H1 (cell line): ENCODE results near the gene PITRM1. TPM values are rescaled to one million over a fixed set of nuclear protein-coding genes. Genes with fewer than 3 reads are reported as not detected.

Source experiments
- CTCF ChIA-PET: fragments of 300-600 bp; sonication (Branson Sonifier 250); formaldehyde crosslinking; loops from one replicate; lab custom pipeline; 2021; ENCODE audit not compliant: partially characterized antibody; lab: Charles Lee
- POLR2A ChIA-PET: fragments of 300-600 bp; sonication (Branson Sonifier 250); formaldehyde crosslinking; loops from one replicate; lab custom pipeline; 2021; ENCODE audit warnings: inconsistent platforms; ENCODE audit not compliant: partially characterized antibody; lab: Charles Lee
- DNase-seq, 2 experiments: peaks; one replicate each; pipeline versions ENCODE4 v3.0.0 to v3.0.0-alpha.2; 2010 to 2022; ENCODE audit warnings: low spot score in 2 of 2, low read depth in 1 of 2, mixed read lengths in 1 of 2
- FAIRE-seq: peaks from 2 replicates; lab custom pipeline; 2011; peaks lifted over from hg19 to GRCh38; lab: Jason Lieb, UNC
- H2AFZ ChIP-seq: 2 replicates; pipeline ENCODE4 v1.8.1; 2012; ENCODE audit warnings: low read length, inconsistent platforms
- H2AK5ac ChIP-seq: 2 replicates; pipeline ENCODE4 v1.6.1; 2013; ENCODE audit warnings: low read depth, low read length
- H2BK120ac ChIP-seq: replicated peaks from 2 replicates; pipeline ENCODE3; 2013; ENCODE audit warnings: low read depth, low read length, inconsistent platforms
- H2BK12ac ChIP-seq: 2 replicates; pipeline ENCODE4 v1.6.1; 2013; ENCODE audit warnings: low read depth, low read length
- H2BK15ac ChIP-seq: 2 replicates; pipeline ENCODE4 v1.6.1; 2013; ENCODE audit warnings: low read length
- H2BK20ac ChIP-seq: 2 replicates; pipeline ENCODE4 v1.6.1; 2013; ENCODE audit warnings: low read length
- H2BK5ac ChIP-seq: 2 replicates; pipeline ENCODE4 v1.6.1; 2013; ENCODE audit warnings: low read depth, low read length
- H3K14ac ChIP-seq: 2 replicates; pipeline ENCODE4 v1.6.1; 2013; ENCODE audit warnings: inconsistent platforms; ENCODE audit not compliant: insufficient read length
- H3K18ac ChIP-seq: 2 replicates; pipeline ENCODE4 v1.6.1; 2013; ENCODE audit warnings: low read length; ENCODE audit errors: extremely low read depth
- H3K23ac ChIP-seq: 2 replicates; pipeline ENCODE4 v1.6.1; 2013; ENCODE audit warnings: inconsistent platforms; ENCODE audit not compliant: insufficient read length
- H3K23me2 ChIP-seq: 2 replicates; pipeline ENCODE4 v1.6.1; 2013; ENCODE audit warnings: low read depth, low read length
- H3K27ac ChIP-seq: 2 replicates; pipeline ENCODE4 v1.6.1; 2011; ENCODE audit warnings: low read depth, low read length, inconsistent platforms
- H3K27me3 ChIP-seq, 4 experiments: replicated peaks in 1 of 4; 1 replicate in 1 of 4; 2 replicates in 3 of 4; pipeline versions ENCODE4 v1.6.1 to v1.8.1; 2011 to 2013; ENCODE audit warnings: low read length in 3 of 4, mild to moderate bottlenecking in 3 of 4, inconsistent platforms in 2 of 4, mixed read lengths in 2 of 4, moderate library complexity in 1 of 4; ENCODE audit not compliant: control insufficient read depth in 3 of 4, insufficient read depth in 3 of 4; ENCODE audit errors: extremely low read depth in 1 of 4
- H3K36me3 ChIP-seq, 4 experiments: 2 replicates each; pipeline versions ENCODE4 v1.6.1 to v1.8.1; 2011 to 2013; ENCODE audit warnings: mild to moderate bottlenecking in 4 of 4, low read length in 3 of 4, moderate library complexity in 2 of 4, control low read depth in 1 of 4, inconsistent platforms in 1 of 4; ENCODE audit not compliant: insufficient read depth in 4 of 4, control insufficient read depth in 2 of 4
- H3K4ac ChIP-seq: replicated peaks from 2 replicates; pipeline ENCODE3; 2013; ENCODE audit warnings: low read length, low read depth, mixed read lengths, inconsistent platforms; ENCODE audit not compliant: insufficient read length
- H3K4me1 ChIP-seq, 4 experiments: replicated peaks in 1 of 4; 1 replicate in 1 of 4; 2 replicates in 3 of 4; pipeline versions ENCODE4 v1.6.1 to v1.8.1; 2011 to 2013; ENCODE audit warnings: low read length in 3 of 4, inconsistent platforms in 2 of 4, mixed read lengths in 1 of 4; ENCODE audit not compliant: insufficient read depth in 4 of 4, control insufficient read depth in 3 of 4
- H3K4me2 ChIP-seq, 2 experiments: 2 replicates each; pipeline versions ENCODE4 v1.6.1 to v1.8.1; 2011 to 2013; ENCODE audit warnings: low read depth in 2 of 2, low read length in 2 of 2, control low read depth in 1 of 2, inconsistent platforms in 1 of 2, mild to moderate bottlenecking in 1 of 2; ENCODE audit not compliant: insufficient read depth in 1 of 2
- H3K4me3 ChIP-seq, 4 experiments: fragments of 200-600, 300-600 bp in 1 of 4; sonication (generic), shearing (Covaris generic), sonication (Bioruptor Twin) in 1 of 4; 2 replicates each; pipeline versions ENCODE4 v1.5.1 to v1.8.1; 2011 to 2016; ENCODE audit warnings: low read length in 4 of 4, low read depth in 3 of 4, control low read depth in 2 of 4, inconsistent platforms in 2 of 4, mild to moderate bottlenecking in 2 of 4, mixed read lengths in 1 of 4, moderate library complexity in 1 of 4; ENCODE audit not compliant: insufficient read depth in 2 of 4; ENCODE audit errors: extremely low read depth in 1 of 4
- H3K56ac ChIP-seq: replicated peaks from 2 replicates; pipeline ENCODE3; 2013; ENCODE audit warnings: low read depth, mild to moderate bottlenecking, mixed read lengths, low read length, inconsistent platforms; ENCODE audit not compliant: insufficient read length
- H3K79me1 ChIP-seq: 2 replicates; pipeline ENCODE4 v1.6.1; 2013; ENCODE audit warnings: low read depth, low read length, control low read depth
- H3K79me2 ChIP-seq, 2 experiments: 2 replicates each; pipeline versions ENCODE4 v1.6.1 to v1.8.1; 2012 to 2013; ENCODE audit warnings: low read length in 2 of 2, mild to moderate bottlenecking in 2 of 2, inconsistent platforms in 1 of 2; ENCODE audit not compliant: insufficient read depth in 2 of 2, control insufficient read depth in 1 of 2
- H3K9ac ChIP-seq, 4 experiments: replicated peaks in 1 of 4; 1 replicate in 1 of 4; 2 replicates in 3 of 4; pipeline versions ENCODE4 v1.6.1 to v1.8.1; 2011 to 2013; ENCODE audit warnings: low read depth in 3 of 4, low read length in 3 of 4, control low read depth in 2 of 4, mild to moderate bottlenecking in 2 of 4, moderate library complexity in 2 of 4, inconsistent platforms in 1 of 4; ENCODE audit errors: extremely low read depth in 1 of 4
- H3K9me3 ChIP-seq, 2 experiments: 2 replicates each; pipeline versions ENCODE4 v1.6.1 to v1.8.1; 2012 to 2013; ENCODE audit warnings: mild to moderate bottlenecking in 2 of 2, moderate library complexity in 2 of 2, control low read depth in 1 of 2, inconsistent platforms in 1 of 2, low read depth in 1 of 2, low read length in 1 of 2, mixed read lengths in 1 of 2; ENCODE audit not compliant: insufficient read depth in 2 of 2
- H4K20me1 ChIP-seq, 2 experiments: replicated peaks in 1 of 2; 2 replicates each; pipeline versions ENCODE3 to v1.8.1; 2011 to 2013; ENCODE audit warnings: inconsistent platforms in 2 of 2, low read length in 2 of 2, mild to moderate bottlenecking in 1 of 2; ENCODE audit not compliant: insufficient read depth in 2 of 2, control insufficient read depth in 1 of 2
- H4K5ac ChIP-seq: 2 replicates; pipeline ENCODE4 v1.6.1; 2013; ENCODE audit warnings: low read length, low read depth, mixed read lengths, inconsistent platforms; ENCODE audit not compliant: insufficient read length
- H4K8ac ChIP-seq: 2 replicates; pipeline ENCODE4 v1.8.0; 2013; ENCODE audit warnings: mild to moderate bottlenecking, moderate library complexity, low read length, inconsistent platforms; ENCODE audit not compliant: insufficient read depth; ENCODE audit errors: extremely low read depth
- H4K91ac ChIP-seq: replicated peaks from 2 replicates; pipeline ENCODE3; 2013; ENCODE audit warnings: low read length, mixed read lengths, inconsistent platforms; ENCODE audit not compliant: insufficient read length
- CTBP2 ChIP-seq: IDR thresholded peaks from 2 replicates; pipeline ENCODE4 v1.7.0; 2011; ENCODE audit warnings: borderline replicate concordance, mild to moderate bottlenecking, moderate library complexity, mixed read lengths, low read length; ENCODE audit not compliant: insufficient read depth, insufficient read length
- GABPA ChIP-seq: IDR thresholded peaks from 2 replicates; pipeline ENCODE4 v1.6.1; 2011; ENCODE audit warnings: mild to moderate bottlenecking, low read length, moderate library complexity, borderline replicate concordance; ENCODE audit not compliant: insufficient read depth
- KDM5A ChIP-seq: fragments of 200-600 bp; IDR thresholded peaks from 2 replicates; pipeline ENCODE4 v1.7.1; 2012; ENCODE audit warnings: mild to moderate bottlenecking, low read length, inconsistent platforms, mixed read lengths
- POU5F1 ChIP-seq: IDR thresholded peaks from 2 replicates; pipeline ENCODE4 v1.6.1; 2011; ENCODE audit warnings: low read depth, mild to moderate bottlenecking, low read length, moderate library complexity
- RBBP5 ChIP-seq: IDR thresholded peaks from 2 replicates; pipeline ENCODE4 v1.7.1; 2012; ENCODE audit warnings: low read depth, mild to moderate bottlenecking, inconsistent platforms, low read length, moderate library complexity, borderline replicate concordance
- TAF7 ChIP-seq: optimal IDR thresholded peaks from 2 replicates; pipeline ENCODE3; 2011; ENCODE audit warnings: low read depth, mild to moderate bottlenecking, inconsistent platforms, low read length, moderate library complexity, borderline replicate concordance
- TBP ChIP-seq: IDR thresholded peaks from 2 replicates; pipeline ENCODE4 v1.6.1; 2011; ENCODE audit warnings: low read depth, low read length, improper control_type of control experiment
- WGBS, 2 experiments: shearing (Covaris generic) in 1 of 2; methylation state at CpG; one replicate each; pipeline versions ENCODE4 v1.1.6 to v1.1.7; 2013 to 2015; ENCODE audit warnings: low lambda C conversion rate in 2 of 2, mixed read lengths in 2 of 2, inconsistent platforms in 1 of 2, low coverage in 1 of 2, missing lambda C conversion rate in 1 of 2; ENCODE audit not compliant: insufficient replicate concordance in 2 of 2, insufficient coverage in 1 of 2, insufficient read length in 1 of 2; ENCODE audit errors: extremely low coverage in 1 of 2, missing lambda C conversion rate in 1 of 2; 5-methylcytosine and 5-hydroxymethylcytosine counted together
- polyA plus RNA-seq, 7 experiments: library from polyadenylated mRNA; depleted of rRNA in 3 of 7; stranded (reverse) in 5 of 7; unstranded in 2 of 7; fragments of >200 nt in 5 of 7; fragments of 200-250 nt in 2 of 7; gene quantifications; 1 replicate in 5 of 7; 2 replicates in 1 of 7; 4 replicates in 1 of 7; pipeline versions ENCODE4 v1.2.1 to v1.2.3, GENCODE V29; 2011 to 2013; ENCODE audit warnings: missing spikeins in 2 of 7, mixed read lengths in 2 of 7
- total RNA-seq: library from RNA; stranded (reverse); fragmentation: NEBNext Ultra II Directional; extraction: Animal tissue kit (Norgen Biotek cat#: 25700); gene quantifications from 2 replicates; pipeline ENCODE4 v1.2.1, GENCODE V29; 2021

The PITRM1 gene
- total and polyA plus RNA-seq, 2 of the 8 experiments (the other 6 are each of a cell fraction or from before 2014, with no cell fraction given): 18.6 to 31.5 TPM

GRCh38 chr10:3136336-3136735, 36.2 kb downstream of the PITRM1 start:
- Histone ChIP-seq H2BK12ac (no peak overlapping the region), H3K23ac (no peak overlapping the region), H4K20me1 (peaks cover 2 to 5% of the 10 kb centered on the region in 2 experiments), H3K27me3 (no peaks in the 10 kb centered on the region), H2AFZ (no peak overlapping the region), H4K5ac (no peak overlapping the region), H3K4me1 (no peaks in the 10 kb centered on the region), H3K27ac (no peak overlapping the region), H2BK120ac (no peak overlapping the region), H3K23me2 (no peaks in the 10 kb centered on the region), H2BK15ac (no peak overlapping the region), H3K56ac (no peak overlapping the region), H3K36me3 (peaks cover 20 to 87% (median 63%) of the 10 kb centered on the region in 4 experiments), H2BK20ac (no peak overlapping the region), H3K79me1 (no peaks in the 10 kb centered on the region), H3K4me3 (no peak overlapping the region), H3K14ac (no peak overlapping the region), H3K4ac (no peak overlapping the region), H2AK5ac (no peak overlapping the region), H4K8ac (no peak overlapping the region), H3K79me2 (no peaks in the 10 kb centered on the region), H3K18ac (no peak overlapping the region), H2BK5ac (no peak overlapping the region), H4K91ac (no peak overlapping the region), H3K4me2 (no peak overlapping the region), H3K9ac (no peak overlapping the region), H3K9me3 (no peaks in the 10 kb centered on the region)
- DNase-seq (no peak), FAIRE-seq (no peak)
- TF ChIP-seq TBP (no peak), CTBP2 (no peak), POU5F1 (no peak), GABPA (no peak), RBBP5 (no peak), KDM5A (no peak), TAF7 (no peak)
- CTCF ChIA-PET: interaction anchor here (0.6 to 7.5 kb wide), 3 partner anchors 16 to 164 kb away, joined by 3 to 47 read pairs (median 7); no protein-coding TSS in a partner anchor
- POLR2A ChIA-PET: interaction anchor here (1.3 to 1.9 kb wide), 3 partner anchors 10 to 27 kb away, joined by 3 to 7 read pairs (median 3); no protein-coding TSS in a partner anchor
- WGBS, 2 experiments: 91% methylated on average over 14 of the region's 14 CpGs; no CpG with 5 or more reads in 1 of the 2 experiments
